Activated CD4-positive, alpha-beta T cell treated with anti-CD3 and anti-CD28 coated beads, Interleukin-2, Interleukin-4, amounts not matched to agents 100 ng/mL and 50 ng/mL, durations not matched to agents 16 hours and 8 hours (primary cell): Measurements from ENCODE around the gene TCAIM.
"Not testable (repeated sequence)": the region's sequence is repeated elsewhere in the genome, so short reads cannot be mapped to it uniquely, and the experiment has no call there.

ENCODE experiments used
- DNase-seq: peaks from one replicate; pipeline ENCODE4 v3.0.0-alpha.2; 2020; ENCODE audit warnings: low spot score

The TCAIM gene

GRCh38 chr3:44415421-44415820 lies 76.9 kb downstream of the TCAIM start:
- DNase-seq = no peak

GRCh38 chr3:44416031-44417030 lies 77.8 kb downstream of the TCAIM start:
- no peak for DNase-seq

- not testable (repeated sequence) for DNase-seq
These were observed 79.6 kb downstream of the TCAIM start for GRCh38 chr3:44418118-44418517.

GRCh38 chr3:44418549-44418948 lies 80.0 kb downstream of the TCAIM start:
- no peak for DNase-seq

GRCh38 chr3:44419116-44419922 lies 80.8 kb downstream of the TCAIM start:
- DNase-seq = no peak

GRCh38 chr3:44419923-44420650 lies 81.5 kb downstream of the TCAIM start:
- DNase-seq = no peak

- DNase-seq = no peak
These were observed 82.1 kb downstream of the TCAIM start for GRCh38 chr3:44420676-44421075.

- DNase-seq = no peak
These were observed 82.7 kb downstream of the TCAIM start for GRCh38 chr3:44421280-44421679.

- DNase-seq = no peak
These were observed 86.2 kb downstream of the TCAIM start for GRCh38 chr3:44424758-44425157.

GRCh38 chr3:44427683-44428082 lies 89.1 kb downstream of the TCAIM start:
- no peak for DNase-seq

GRCh38 chr3:44428910-44429309 lies 90.3 kb downstream of the TCAIM start:
- DNase-seq = no peak

GRCh38 chr3:44429459-44429858 lies 90.9 kb downstream of the TCAIM start:
- DNase-seq = no peak

GRCh38 chr3:44430466-44430865 lies 91.9 kb downstream of the TCAIM start:
- no peak for DNase-seq

GRCh38 chr3:44434834-44435510 lies 96.4 kb downstream of the TCAIM start:
- no peak for DNase-seq

- DNase-seq = no peak
These were observed 97.6 kb downstream of the TCAIM start for GRCh38 chr3:44436181-44436580.

GRCh38 chr3:44437800-44438199 lies 99.2 kb downstream of the TCAIM start:
- no peak for DNase-seq

GRCh38 chr3:44439499-44440295 lies 101.1 kb downstream of the TCAIM start:
- peak; percentile 85 for DNase-seq

GRCh38 chr3:44442596-44443309 lies 104.2 kb downstream of the TCAIM start:
- no peak for DNase-seq

GRCh38 chr3:44444437-44444836 lies 105.9 kb downstream of the TCAIM start:
- DNase-seq = no peak
